K562 treated with DMSO at 1 percent for 24 hours (cell line): ENCODE results near the gene PCIF1. TPM values are rescaled to one million over a fixed set of nuclear protein-coding genes. Genes with fewer than 3 reads are reported as not detected.

ENCODE experiments used
- total RNA-seq: library from RNA; unstranded; fragments of 300-600 nt; gene quantifications from 2 replicates; pipeline ENCODE4 v1.2.3, GENCODE V29; 2022; ENCODE audit warnings: low read depth; ENCODE audit not compliant: insufficient read depth

PCIF1 gene
- total RNA-seq, result 34.6 and 41.6 TPM in 2 replicates

DNA sequence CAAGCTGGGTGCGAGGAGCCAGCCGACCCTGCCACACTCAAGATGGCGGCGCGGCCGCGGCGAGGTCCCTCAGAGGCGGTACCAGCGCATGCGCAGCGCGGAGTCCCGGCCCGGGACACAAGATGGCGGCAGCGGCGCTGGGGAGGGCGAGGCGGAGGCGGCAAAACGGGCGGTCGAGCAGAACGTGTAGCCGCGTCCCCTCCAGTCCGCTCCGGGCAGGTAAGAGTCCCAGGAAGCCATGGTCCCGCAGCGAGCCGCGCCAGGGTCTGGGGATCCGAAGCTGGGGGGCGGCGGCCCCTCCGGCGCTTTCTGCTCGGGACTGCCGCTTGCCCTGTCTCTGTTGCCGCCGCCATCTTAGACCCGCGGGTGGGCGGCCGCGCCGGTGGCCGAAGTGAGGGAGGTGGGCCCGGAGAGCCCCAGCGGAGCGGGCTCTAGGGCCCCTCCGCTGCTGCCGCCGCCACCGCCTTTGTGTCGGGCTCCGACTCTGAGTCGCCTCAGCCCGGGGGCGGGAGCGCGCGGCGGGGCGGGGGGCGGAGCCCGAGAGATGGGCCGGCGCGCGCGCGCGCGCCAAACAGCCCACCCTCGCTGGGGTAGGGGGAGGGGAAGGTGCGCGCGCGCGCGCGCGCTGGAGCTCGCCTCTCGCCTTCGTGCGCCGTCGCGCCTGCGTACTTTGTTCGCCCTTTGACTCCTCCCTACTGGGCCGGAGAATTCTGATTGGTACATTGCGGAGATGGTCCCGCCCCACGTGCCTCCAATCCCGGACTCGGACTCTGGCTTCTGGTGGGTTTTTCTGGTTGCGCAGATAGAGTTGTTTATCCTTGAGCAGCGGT lies at the start of gene PCIF1:
PCIF1 (plus strand) TSS at position 98 of the 830 bp plus-strand sequence. CDS start 4,317 bp downstream, outside the sequence.

DNA sequence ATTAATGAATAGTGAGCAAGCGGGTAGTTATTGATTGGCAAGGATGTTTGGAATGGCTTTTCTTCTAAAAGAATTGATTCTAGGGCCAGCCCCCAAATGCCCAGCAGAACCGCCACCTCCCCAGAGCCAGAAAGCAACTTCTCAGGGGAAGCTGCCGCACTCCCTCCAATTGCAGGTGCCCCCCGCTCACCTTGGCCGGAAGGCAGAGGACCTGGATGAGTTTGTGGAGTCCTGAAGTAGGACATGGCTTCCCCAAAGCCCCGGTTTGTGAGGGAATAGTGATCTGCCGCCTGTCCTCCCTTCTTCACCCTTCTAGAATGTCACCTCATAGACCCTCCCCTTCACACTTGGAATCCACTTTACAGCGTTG lies 47.2 kb upstream of the PCIF1 start, which contains the start of gene SPATA25:
SPATA25 (minus strand) TSS at position 277 of the 370 bp plus-strand sequence; CDS start at position 245, 32 bp downstream.

DNA sequence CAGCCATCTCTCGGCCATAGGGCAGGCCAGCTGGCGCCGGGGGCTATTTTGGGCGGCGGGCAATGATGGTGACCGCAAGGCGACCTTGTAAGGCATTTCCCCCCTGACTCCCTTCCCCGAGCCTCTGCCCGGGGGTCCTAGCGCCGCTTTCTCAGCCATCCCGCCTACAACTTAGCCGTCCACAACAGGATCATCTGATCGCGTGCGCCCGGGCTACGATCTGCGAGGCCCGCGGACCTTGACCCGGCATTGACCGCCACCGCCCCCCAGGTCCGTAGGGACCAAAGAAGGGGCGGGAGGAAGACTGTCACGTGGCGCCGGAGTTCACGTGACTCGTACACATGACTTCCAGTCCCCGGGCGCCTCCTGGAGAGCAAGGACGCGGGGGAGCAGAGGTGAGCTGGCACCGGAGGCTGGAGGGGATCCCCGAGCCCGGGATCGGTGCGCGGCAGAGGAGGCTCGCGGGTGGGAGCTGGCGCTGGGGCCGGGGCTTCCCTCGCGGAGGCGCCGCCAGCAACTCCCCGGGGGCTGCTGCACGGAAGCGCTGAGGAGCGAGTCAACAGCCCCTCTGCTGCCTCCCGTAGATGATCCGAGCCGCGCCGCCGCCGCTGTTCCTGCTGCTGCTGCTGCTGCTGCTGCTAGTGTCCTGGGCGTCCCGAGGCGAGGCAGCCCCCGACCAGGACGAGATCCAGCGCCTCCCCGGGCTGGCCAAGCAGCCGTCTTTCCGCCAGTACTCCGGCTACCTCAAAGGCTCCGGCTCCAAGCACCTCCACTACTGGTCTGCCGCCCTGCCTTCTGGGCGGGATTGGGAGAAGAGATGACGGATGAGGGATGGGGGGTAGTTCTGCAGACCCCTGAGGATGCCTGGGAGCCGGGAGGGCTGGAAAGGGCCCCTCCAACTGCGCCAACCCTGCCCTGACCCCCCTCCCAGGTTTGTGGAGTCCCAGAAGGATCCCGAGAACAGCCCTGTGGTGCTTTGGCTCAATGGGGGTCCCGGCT lies 43.2 kb upstream of the PCIF1 start, which contains the start of the genes CTSA and NEURL2:
CTSA (plus strand) TSS at position 351 of the 999 bp plus-strand sequence; CDS start at position 585, 234 bp downstream.
NEURL2 (minus strand) TSS at position 224 of the 999 bp plus-strand sequence; CDS start at position 7, 217 bp downstream.

DNA sequence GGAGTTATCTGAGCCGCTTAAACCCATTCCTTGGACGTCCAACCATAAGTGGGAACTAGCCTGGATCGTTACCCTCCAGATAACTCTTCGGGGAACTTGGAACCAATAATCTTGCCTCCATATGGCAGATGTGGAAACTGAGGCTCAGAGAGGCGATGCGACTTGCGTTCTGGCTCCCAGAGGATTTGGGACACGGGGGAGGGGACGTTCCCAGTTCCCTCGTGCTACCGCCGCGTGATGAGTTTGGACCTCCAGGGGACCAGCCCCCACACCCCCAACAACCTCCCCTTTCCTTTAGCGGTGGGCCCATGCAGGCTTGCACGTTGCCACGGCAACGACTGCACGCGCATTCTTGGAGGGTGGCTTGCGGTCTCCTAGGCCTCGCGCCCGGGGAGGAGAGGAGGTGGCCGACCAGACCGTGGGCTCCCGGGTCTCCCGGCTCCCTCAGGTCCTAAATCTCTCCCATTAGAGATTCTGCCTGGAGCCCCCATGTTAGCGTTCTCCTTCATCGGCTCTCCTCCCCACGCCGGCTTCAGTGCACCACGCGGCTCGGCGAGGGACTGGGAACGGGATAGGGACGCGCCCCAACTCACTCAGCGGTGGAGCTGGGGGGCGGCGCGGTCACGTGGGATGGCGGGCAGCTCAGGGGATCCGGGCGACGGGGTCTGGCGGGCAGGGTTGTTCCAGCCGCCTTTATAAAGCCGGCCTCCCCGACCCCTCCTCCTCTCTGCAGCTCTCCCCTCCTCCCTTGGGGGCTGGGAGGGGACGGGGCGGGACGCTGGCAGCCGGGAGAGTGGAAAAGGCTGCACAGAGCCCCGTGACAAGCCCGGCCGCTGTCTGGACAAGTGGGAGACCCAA lies 22.8 kb upstream of the PCIF1 start, which contains the start of gene PLTP:
PLTP (minus strand) TSS at position 670 of the 858 bp plus-strand sequence. CDS start 703 bp downstream, outside the sequence.

DNA sequence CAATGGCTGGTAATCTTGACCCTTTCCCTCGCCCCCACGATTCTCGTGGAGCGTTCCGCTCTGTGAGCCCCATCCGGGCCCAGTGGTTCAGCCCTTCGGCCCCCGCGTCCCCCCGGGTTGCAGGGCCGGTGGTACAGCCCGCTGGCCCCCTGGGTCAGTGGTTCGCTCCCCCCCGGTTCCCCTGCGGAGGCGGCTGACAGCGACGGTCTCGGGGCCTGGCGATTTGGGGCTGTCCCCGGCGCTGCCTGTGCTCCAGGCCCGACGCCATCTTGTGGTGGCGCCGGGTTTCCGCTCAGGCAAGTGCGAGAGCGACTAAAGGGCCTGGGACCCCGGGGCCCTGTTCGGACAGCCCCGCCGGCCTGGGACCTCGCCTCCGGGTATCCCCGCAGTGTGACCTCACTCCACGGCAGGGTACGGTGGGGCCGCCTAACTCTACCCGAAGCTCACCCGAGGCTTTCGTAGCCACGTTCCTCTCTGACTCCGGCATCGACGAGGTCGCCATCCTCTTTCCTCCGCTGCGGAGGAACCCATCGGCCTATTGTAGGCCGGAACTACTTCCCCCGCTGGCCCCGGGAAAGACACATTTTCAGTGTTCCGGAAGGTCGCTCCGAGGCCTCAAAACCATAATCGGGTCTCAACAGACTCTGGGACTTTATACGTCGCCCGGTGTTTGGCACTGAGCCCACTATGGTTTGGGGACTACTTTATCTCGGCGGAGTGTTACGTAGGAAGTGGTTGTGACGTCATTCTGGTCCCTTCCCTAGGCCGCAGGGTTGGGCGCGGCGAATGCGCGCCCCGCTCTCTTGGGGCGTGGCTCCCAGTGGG lies 37.4 kb downstream of the PCIF1 start, which contains the start of gene ZNF335:
ZNF335 (minus strand) TSS at position 529 of the 825 bp plus-strand sequence. CDS start 793 bp downstream, outside the sequence.

Other genes with a start within 250 kb of the PCIF1 start
- not detected in 2 replicates for gene WFDC13, start 232.6 kb upstream of the PCIF1 start, total RNA-seq
- not detected in 2 replicates for gene WFDC10B, start 229.7 kb upstream of the PCIF1 start, total RNA-seq
- gene SPINT4, start 212.3 kb upstream of the PCIF1 start, total RNA-seq, result not detected in 2 replicates
- gene WFDC3, start 142.8 kb upstream of the PCIF1 start, total RNA-seq, result not detected in 2 replicates
- 43.2 and 49.6 TPM in 2 replicates for gene DNTTIP1, start 142.7 kb upstream of the PCIF1 start, total RNA-seq
- gene UBE2C, start 122.0 kb upstream of the PCIF1 start, total RNA-seq, result 1.1 and 1.4 TPM in 2 replicates
- 0.63 TPM in 1 of 2 replicates, not detected in the other for gene TNNC2, start 107.4 kb upstream of the PCIF1 start, total RNA-seq
- gene SNX21, start 100.9 kb upstream of the PCIF1 start, total RNA-seq, result 4.5 and 9.1 TPM in 2 replicates
- gene ACOT8, start 77.3 kb upstream of the PCIF1 start, total RNA-seq, result 79.1 and 83.5 TPM in 2 replicates
- gene ZSWIM3, start 77.1 kb upstream of the PCIF1 start, total RNA-seq, result 6.3 and 7.3 TPM in 2 replicates
- 14.3 and 14.4 TPM in 2 replicates for gene ZSWIM1, start 53.5 kb upstream of the PCIF1 start, total RNA-seq
- gene SPATA25, start 47.1 kb upstream of the PCIF1 start, total RNA-seq, result 1.8 TPM in 2 replicates
- gene NEURL2, start 43.5 kb upstream of the PCIF1 start, total RNA-seq, result 5.7 and 6.2 TPM in 2 replicates
- 89.9 and 90.0 TPM in 2 replicates for gene CTSA, start 43.3 kb upstream of the PCIF1 start, total RNA-seq
- gene PLTP, start 22.5 kb upstream of the PCIF1 start, total RNA-seq, result 25.1 and 27.9 TPM in 2 replicates
- 12.7 and 16.1 TPM in 2 replicates for gene ZNF335, start 37.5 kb downstream of the PCIF1 start, total RNA-seq
- 0.29 TPM in 1 of 2 replicates, not detected in the other for gene MMP9, start 74.2 kb downstream of the PCIF1 start, total RNA-seq
- gene SLC12A5, start 94.5 kb downstream of the PCIF1 start, total RNA-seq, result 16.6 and 17.4 TPM in 2 replicates
- 20.7 and 23.0 TPM in 2 replicates for gene NCOA5, start 155.3 kb downstream of the PCIF1 start, total RNA-seq
- 6.3 and 7.7 TPM in 2 replicates for gene CD40, start 183.6 kb downstream of the PCIF1 start, total RNA-seq